ENCODE results near the gene SUGT1. TPM values are rescaled to one million over a fixed set of nuclear protein-coding genes. Genes with fewer than 3 reads are reported as not detected.

The SUGT1 gene
- total RNA-seq, 1 experiment from 2014 or later: 132 TPM

GRCh38 chr13:52746141-52746540 lies 93.5 kb downstream of the SUGT1 start:
- no peaks in the 10 kb centered on the region for H3K36me3 ChIP-seq (ENCODE audit: insufficient read depth, low read length, poor library complexity, severe bottlenecking)
- H3K27ac ChIP-seq (ENCODE audit: low read depth, low read length, poor library complexity, severe bottlenecking): no peak overlapping the region
- TF ChIP-seq CTCF (conservative IDR thresholded peaks at IDR 0.05; ENCODE audit: low read depth, low read length): no peak
- no peak for TF ChIP-seq EZH2 (IDR thresholded peaks at IDR 0.05; ENCODE audit: borderline replicate concordance, low read depth, low read length, poor library complexity, severe bottlenecking)
- intact Hi-C loops (cut with micrococcal nuclease; ENCODE audit: unreplicated experiment): no loop called here
- no peak for DNase-seq (ENCODE audit: low spot score)
- BruUV-seq (replicated peaks): no TSS peak
- CTCF ChIA-PET: no interaction called here
- no peaks in the 10 kb centered on the region for H3K4me1 ChIP-seq (ENCODE audit: insufficient read depth, low read length, poor library complexity, severe bottlenecking)
- H3K4me3 ChIP-seq (ENCODE audit: low read depth, low read length, poor library complexity, severe bottlenecking): no peak overlapping the region
- H3K27me3 ChIP-seq (replicated peaks; ENCODE audit: insufficient read depth, low read depth, low read length, poor library complexity): peaks cover 2% of the 10 kb centered on the region
- H3K9me3 ChIP-seq (ENCODE audit: low read depth, low read length, poor library complexity, severe bottlenecking): no peaks in the 10 kb centered on the region
- POLR2A ChIA-PET (ENCODE audit: low non-redundant PET): no interaction called here

- BruUV-seq (replicated peaks): no TSS peak
- no peaks in the 10 kb centered on the region for H3K36me3 ChIP-seq (ENCODE audit: insufficient read depth, low read length, poor library complexity, severe bottlenecking)
- no peaks in the 10 kb centered on the region for H3K9me3 ChIP-seq (ENCODE audit: low read depth, low read length, poor library complexity, severe bottlenecking)
- no peaks in the 10 kb centered on the region for H3K27me3 ChIP-seq (replicated peaks; ENCODE audit: insufficient read depth, low read depth, low read length, poor library complexity)
- ChIA-PET POLR2A (ENCODE audit: low non-redundant PET) (no interaction called here), CTCF (no interaction called here)
- H3K4me3 ChIP-seq (ENCODE audit: low read depth, low read length, poor library complexity, severe bottlenecking): no peak overlapping the region
- intact Hi-C loops (cut with micrococcal nuclease; ENCODE audit: unreplicated experiment): no loop called here
- H3K27ac ChIP-seq (ENCODE audit: low read depth, low read length, poor library complexity, severe bottlenecking): no peak overlapping the region
- DNase-seq (ENCODE audit: low spot score): no peak
- no peak for TF ChIP-seq EZH2 (IDR thresholded peaks at IDR 0.05; ENCODE audit: borderline replicate concordance, low read depth, low read length, poor library complexity, severe bottlenecking)
- TF ChIP-seq CTCF (conservative IDR thresholded peaks at IDR 0.05; ENCODE audit: low read depth, low read length): no peak
- no peaks in the 10 kb centered on the region for H3K4me1 ChIP-seq (ENCODE audit: insufficient read depth, low read length, poor library complexity, severe bottlenecking)
Measured at GRCh38 chr13:52749419-52749818, 96.8 kb downstream of the SUGT1 start.

Other genes with a start within 250 kb of the SUGT1 start
- gene THSD1, start 246.7 kb upstream of the SUGT1 start, total RNA-seq (2021): 0.13 and 0.39 TPM in 2 replicates
- 48.4 and 52.9 TPM in 2 replicates for gene VPS36, start 202.2 kb upstream of the SUGT1 start, total RNA-seq (2021)
- 104 and 105 TPM in 2 replicates for gene CKAP2, start 197.4 kb upstream of the SUGT1 start, total RNA-seq (2021)
- gene HNRNPA1L2, start 10.4 kb upstream of the SUGT1 start, total RNA-seq (2021): 10.1 and 10.7 TPM in 2 replicates
- gene CNMD, start 87.0 kb downstream of the SUGT1 start, total RNA-seq (2021): 2.4 and 2.6 TPM in 2 replicates
- 4.3 and 4.8 TPM in 2 replicates for gene PCDH8, start 195.8 kb downstream of the SUGT1 start, total RNA-seq (2021)